ENCODE data around the gene PLAAT5.
"Not testable (repeated sequence)": the region's sequence is repeated elsewhere in the genome, so short reads cannot be mapped to it uniquely, and the experiment has no call there.

PLAAT5 gene

GRCh38 chr11:63534076-63534475 lies 43.1 kb upstream of the PLAAT5 start:
- TF ChIP-seq, protein P1, sequence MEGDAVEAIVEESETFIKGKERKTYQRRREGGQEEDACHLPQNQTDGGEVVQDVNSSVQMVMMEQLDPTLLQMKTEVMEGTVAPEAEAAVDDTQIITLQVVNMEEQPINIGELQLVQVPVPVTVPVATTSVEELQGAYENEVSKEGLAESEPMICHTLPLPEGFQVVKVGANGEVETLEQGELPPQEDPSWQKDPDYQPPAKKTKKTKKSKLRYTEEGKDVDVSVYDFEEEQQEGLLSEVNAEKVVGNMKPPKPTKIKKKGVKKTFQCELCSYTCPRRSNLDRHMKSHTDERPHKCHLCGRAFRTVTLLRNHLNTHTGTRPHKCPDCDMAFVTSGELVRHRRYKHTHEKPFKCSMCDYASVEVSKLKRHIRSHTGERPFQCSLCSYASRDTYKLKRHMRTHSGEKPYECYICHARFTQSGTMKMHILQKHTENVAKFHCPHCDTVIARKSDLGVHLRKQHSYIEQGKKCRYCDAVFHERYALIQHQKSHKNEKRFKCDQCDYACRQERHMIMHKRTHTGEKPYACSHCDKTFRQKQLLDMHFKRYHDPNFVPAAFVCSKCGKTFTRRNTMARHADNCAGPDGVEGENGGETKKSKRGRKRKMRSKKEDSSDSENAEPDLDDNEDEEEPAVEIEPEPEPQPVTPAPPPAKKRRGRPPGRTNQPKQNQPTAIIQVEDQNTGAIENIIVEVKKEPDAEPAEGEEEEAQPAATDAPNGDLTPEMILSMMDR (IDR thresholded peaks at IDR 0.05), result no peak
- H3K4me3 Mint-ChIP-seq, result no peak overlapping the region
- no peaks in the 10 kb centered on the region for H3K9me3 Mint-ChIP-seq
- H3K36me3 Mint-ChIP-seq (ENCODE audit: low read depth), result no peaks in the 10 kb centered on the region
- no peak overlapping the region for H3K27ac Mint-ChIP-seq
- no peak for DNase-seq
- H3K27me3 Mint-ChIP-seq (ENCODE audit: low read depth, poor library complexity), result peaks cover 26% of the 10 kb centered on the region
- H3K4me1 Mint-ChIP-seq, result peaks cover 12% of the 10 kb centered on the region

- TF ChIP-seq, protein P1 (IDR thresholded peaks at IDR 0.05), result no peak
- Mint-ChIP-seq H3K9me3 (no peaks in the 10 kb centered on the region), H3K27ac (no peak overlapping the region), H3K27me3 (ENCODE audit: low read depth, poor library complexity) (peaks cover 32% of the 10 kb centered on the region), H3K4me1 (peaks cover 16% of the 10 kb centered on the region), H3K4me3 (no peak overlapping the region), H3K36me3 (ENCODE audit: low read depth) (no peaks in the 10 kb centered on the region)
- DNase-seq, result no peak
Measured at GRCh38 chr11:63532799-63533475, 42.0 kb upstream of the PLAAT5 start.

GRCh38 chr11:63532117-63532516 lies 41.1 kb upstream of the PLAAT5 start:
- no peak overlapping the region for H3K27ac Mint-ChIP-seq
- TF ChIP-seq, protein P1 (IDR thresholded peaks at IDR 0.05), result no peak
- peaks cover 8% of the 10 kb centered on the region for H3K4me1 Mint-ChIP-seq
- DNase-seq, result no peak
- H3K9me3 Mint-ChIP-seq, result no peaks in the 10 kb centered on the region
- H3K4me3 Mint-ChIP-seq, result no peak overlapping the region
- H3K27me3 Mint-ChIP-seq (ENCODE audit: low read depth, poor library complexity), result peaks cover 38% of the 10 kb centered on the region
- H3K36me3 Mint-ChIP-seq (ENCODE audit: low read depth), result no peaks in the 10 kb centered on the region

DNA sequence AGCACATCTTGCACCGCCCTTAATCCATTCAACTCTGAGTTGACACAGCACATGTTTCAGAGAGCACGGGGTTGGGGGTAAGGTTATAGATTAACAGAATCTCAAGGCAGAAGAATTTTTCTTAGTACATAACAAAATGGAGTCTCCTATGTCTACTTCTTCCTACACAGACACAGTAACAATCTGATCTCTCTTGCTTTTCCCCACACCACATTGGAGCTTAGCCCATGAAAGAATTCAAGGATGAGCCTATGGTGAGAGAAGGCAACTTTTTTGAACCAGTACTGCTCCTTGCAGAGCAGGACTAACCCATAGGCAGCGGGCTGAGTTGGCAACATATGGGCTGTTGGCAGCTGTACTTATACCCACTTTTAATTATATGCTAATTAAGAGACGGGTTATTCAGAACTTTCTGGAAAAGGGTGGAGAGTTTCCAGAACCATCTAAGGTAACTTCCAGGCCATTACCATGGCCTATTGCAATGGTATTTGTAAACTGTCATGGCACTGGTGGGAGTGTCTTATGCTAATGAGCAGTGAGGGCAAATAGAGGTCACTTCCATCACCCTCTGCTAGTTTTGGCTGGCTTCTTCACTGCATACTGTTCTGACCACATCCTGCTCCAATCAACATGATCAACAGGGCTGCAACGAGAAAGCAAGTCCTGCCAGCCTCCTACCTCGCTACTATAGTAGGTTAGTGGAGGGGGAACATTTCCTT lies 40.3 kb upstream of the PLAAT5 start:
- H3K4me1 Mint-ChIP-seq; H3K4me3 Mint-ChIP-seq; H3K9me3 Mint-ChIP-seq; H3K36me3 Mint-ChIP-seq (ENCODE audit: low read depth); H3K27ac Mint-ChIP-seq; DNase-seq: not testable (repeated sequence)
- H3K27me3 Mint-ChIP-seq (ENCODE audit: low read depth, poor library complexity), result peaks cover 34% of the 10 kb centered on the region

DNA sequence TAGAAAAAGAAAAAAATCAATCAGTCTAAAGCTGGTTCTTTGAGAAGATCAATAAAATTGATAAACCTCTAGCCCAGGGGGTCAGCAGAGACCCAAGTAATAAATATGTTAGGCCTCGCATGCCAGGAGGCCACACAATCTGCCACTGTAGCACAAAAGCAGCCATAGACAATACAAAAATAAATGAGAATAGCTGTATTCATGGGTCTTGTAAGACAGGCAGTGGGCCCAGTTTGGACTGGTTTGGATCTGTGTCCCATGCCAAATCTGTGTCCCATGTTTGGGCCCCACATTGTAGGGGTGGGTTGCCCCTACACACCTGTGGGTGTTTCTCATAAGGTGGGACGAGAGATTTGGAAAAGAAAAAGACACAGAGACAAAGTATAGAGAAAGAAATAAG lies 39.1 kb upstream of the PLAAT5 start:
- peaks cover 34% of the 10 kb centered on the region for H3K27me3 Mint-ChIP-seq (ENCODE audit: low read depth, poor library complexity)
- no peak overlapping the region for H3K4me3 Mint-ChIP-seq
- H3K4me1 Mint-ChIP-seq, result peaks cover 6% of the 10 kb centered on the region
- TF ChIP-seq, protein P1 (IDR thresholded peaks at IDR 0.05), result no peak
- no peak for DNase-seq
- no peaks in the 10 kb centered on the region for H3K36me3 Mint-ChIP-seq (ENCODE audit: low read depth)
- peaks cover 2% of the 10 kb centered on the region for H3K9me3 Mint-ChIP-seq
- H3K27ac Mint-ChIP-seq, result no peak overlapping the region

DNA sequence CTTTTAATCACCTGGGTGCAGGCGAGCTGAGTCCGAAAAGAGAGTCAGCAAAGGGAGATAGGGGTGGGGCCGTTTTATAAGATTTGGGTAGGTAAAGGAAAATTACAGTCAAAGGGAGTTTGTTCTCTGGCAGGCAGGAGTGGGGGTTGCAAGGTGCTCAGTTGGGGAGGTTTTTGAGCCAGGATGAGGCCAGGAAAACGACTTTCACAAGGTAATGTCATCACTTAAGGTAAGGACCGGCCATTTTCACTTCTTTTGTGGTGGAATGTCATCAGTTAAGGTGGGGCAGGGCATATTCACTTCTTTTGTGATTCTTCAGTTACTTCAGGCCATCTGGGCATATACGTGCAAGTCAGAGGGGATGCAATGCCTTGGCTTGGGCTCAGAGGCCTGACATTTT lies 38.4 kb upstream of the PLAAT5 start:
- H3K36me3 Mint-ChIP-seq (ENCODE audit: low read depth); H3K27ac Mint-ChIP-seq; H3K4me3 Mint-ChIP-seq; H3K9me3 Mint-ChIP-seq; DNase-seq; H3K4me1 Mint-ChIP-seq: not testable (repeated sequence)
- H3K27me3 Mint-ChIP-seq (ENCODE audit: low read depth, poor library complexity), result peaks cover 34% of the 10 kb centered on the region

- H3K4me1 Mint-ChIP-seq; DNase-seq; H3K36me3 Mint-ChIP-seq (ENCODE audit: low read depth); H3K4me3 Mint-ChIP-seq; H3K27ac Mint-ChIP-seq: not testable (repeated sequence)
- Mint-ChIP-seq H3K27me3 (ENCODE audit: low read depth, poor library complexity) (peaks cover 38% of the 10 kb centered on the region), H3K9me3 (peaks cover 10% of the 10 kb centered on the region)
Measured at GRCh38 chr11:63528729-63529278, 37.8 kb upstream of the PLAAT5 start.

DNA sequence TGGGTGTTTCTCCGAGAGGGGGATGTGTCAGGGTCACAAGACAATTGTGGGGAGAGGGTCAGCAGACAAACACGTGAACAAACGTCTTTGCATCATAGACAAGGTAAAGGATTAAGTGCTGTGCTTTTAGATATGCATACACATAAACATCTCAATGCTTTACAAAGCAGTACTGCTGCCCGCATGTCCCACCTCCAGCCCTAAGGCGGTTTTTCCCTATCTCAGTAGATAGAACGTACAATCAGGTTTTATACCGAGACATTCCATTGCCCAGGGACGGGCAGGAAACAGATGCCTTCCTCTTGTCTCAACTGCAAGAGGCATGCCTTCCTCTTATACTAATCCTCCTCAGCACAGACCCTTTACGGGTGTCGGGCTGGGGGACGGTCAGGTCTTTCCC lies 37.2 kb upstream of the PLAAT5 start:
- H3K4me3 Mint-ChIP-seq; H3K4me1 Mint-ChIP-seq; H3K36me3 Mint-ChIP-seq (ENCODE audit: low read depth); DNase-seq; H3K27ac Mint-ChIP-seq: not testable (repeated sequence)
- peaks cover 43% of the 10 kb centered on the region for H3K27me3 Mint-ChIP-seq (ENCODE audit: low read depth, poor library complexity)
- H3K9me3 Mint-ChIP-seq, result peaks cover 17% of the 10 kb centered on the region

All from nephron progenitor cell (in vitro differentiated cells).